H1 (cell line): ENCODE results near the gene IQCF5. TPM values are rescaled to one million over a fixed set of nuclear protein-coding genes. Genes with fewer than 3 reads are reported as not detected.

Experiments
- polyA plus RNA-seq, 7 experiments: library from polyadenylated mRNA; depleted of rRNA in 3 of 7; stranded (reverse) in 5 of 7; unstranded in 2 of 7; fragments of >200 nt in 5 of 7; fragments of 200-250 nt in 2 of 7; gene quantifications; 1 replicate in 5 of 7; 2 replicates in 1 of 7; 4 replicates in 1 of 7; pipeline versions ENCODE4 v1.2.1 to v1.2.3, GENCODE V29; 2011 to 2013; ENCODE audit warnings: missing spikeins in 2 of 7, mixed read lengths in 2 of 7
- small RNA-seq: library from polyadenylated mRNA; stranded (forward); fragments of <200 nt; extraction: miRNeasy Mini kit (QIAGEN cat#:217004); gene quantifications from one replicate; pipeline ENCODE3, GENCODE V24; 2013; ENCODE audit not compliant: insufficient read depth
- total RNA-seq: library from RNA; stranded (reverse); fragmentation: NEBNext Ultra II Directional; extraction: Animal tissue kit (Norgen Biotek cat#: 25700); gene quantifications from 2 replicates; pipeline ENCODE4 v1.2.1, GENCODE V29; 2021

IQCF5 gene
- total and polyA plus RNA-seq, 2 of the 8 experiments (the other 6 are each of a cell fraction or from before 2014, with no cell fraction given): not detected

Small RNA genes lying within 50 kb of the gene (small RNA-seq; reads per million reads assigned to genes)
- gene RN7SL504P: not detected

Other genes starting within 250 kb of the IQCF5 start
- gene TEX264, start 204.3 kb downstream of the IQCF5 start, total RNA-seq: 11.2 and 11.9 TPM in 2 replicates
- gene TEX264, start 204.3 kb downstream of the IQCF5 start, polyA plus RNA-seq (2011; rRNA removed): 35.6 and 42.0 TPM in 2 replicates
- 3.9 and 4.3 TPM in 2 replicates for gene GRM2, start 168.5 kb downstream of the IQCF5 start, total RNA-seq
- gene GRM2, start 168.5 kb downstream of the IQCF5 start, polyA plus RNA-seq (2011; rRNA removed): 10.5 and 11.7 TPM in 2 replicates
- not detected in 2 replicates for gene IQCF6, start 96.4 kb downstream of the IQCF5 start, total RNA-seq
- not detected in 2 replicates for gene IQCF6, start 96.4 kb downstream of the IQCF5 start, polyA plus RNA-seq (2011; rRNA removed)
- gene IQCF2, start 14.0 kb downstream of the IQCF5 start, total RNA-seq: not detected in 2 replicates
- not detected in 2 replicates for gene IQCF2, start 14.0 kb downstream of the IQCF5 start, polyA plus RNA-seq (2011; rRNA removed)
- gene IQCF1, start 27.8 kb upstream of the IQCF5 start, total RNA-seq: not detected in 2 replicates
- not detected in 2 replicates for gene IQCF1, start 27.8 kb upstream of the IQCF5 start, polyA plus RNA-seq (2011; rRNA removed)
- 55.6 TPM in 2 replicates for gene RRP9, start 66.3 kb upstream of the IQCF5 start, total RNA-seq
- gene RRP9, start 66.3 kb upstream of the IQCF5 start, polyA plus RNA-seq (2011; rRNA removed): 68.9 and 81.8 TPM in 2 replicates
- 1.1 and 1.3 TPM in 2 replicates for gene PARP3, start 66.8 kb upstream of the IQCF5 start, total RNA-seq
- 1.6 and 2.1 TPM in 2 replicates for gene PARP3, start 66.8 kb upstream of the IQCF5 start, polyA plus RNA-seq (2011; rRNA removed)
- 0.19 and 0.22 TPM in 2 replicates for gene GPR62, start 79.8 kb upstream of the IQCF5 start, total RNA-seq
- gene GPR62, start 79.8 kb upstream of the IQCF5 start, polyA plus RNA-seq (2011; rRNA removed): 0.29 and 0.36 TPM in 2 replicates
- gene PCBP4, start 91.9 kb upstream of the IQCF5 start, total RNA-seq: 16.4 and 19.6 TPM in 2 replicates
- gene PCBP4, start 91.9 kb upstream of the IQCF5 start, polyA plus RNA-seq (2011; rRNA removed): 34.1 and 51.2 TPM in 2 replicates
- 5.8 and 6.1 TPM in 2 replicates for gene ABHD14B, start 98.4 kb upstream of the IQCF5 start, total RNA-seq
- gene ABHD14B, start 98.4 kb upstream of the IQCF5 start, polyA plus RNA-seq (2011; rRNA removed): 18.0 and 20.0 TPM in 2 replicates
- 1.8 and 4.6 TPM in 2 replicates for gene ABHD14A, start 99.5 kb upstream of the IQCF5 start, total RNA-seq
- gene ABHD14A, start 99.5 kb upstream of the IQCF5 start, polyA plus RNA-seq (2011; rRNA removed): 9.8 and 12.4 TPM in 2 replicates
- gene ACY1, start 107.9 kb upstream of the IQCF5 start, total RNA-seq: 45.5 and 48.3 TPM in 2 replicates
- gene ACY1, start 107.9 kb upstream of the IQCF5 start, polyA plus RNA-seq (2011; rRNA removed): 113 and 189 TPM in 2 replicates
- gene RPL29, start 120.3 kb upstream of the IQCF5 start, total RNA-seq: 1,467 and 1,476 TPM in 2 replicates
- 2,660 and 3,062 TPM in 2 replicates for gene RPL29, start 120.3 kb upstream of the IQCF5 start, polyA plus RNA-seq (2011; rRNA removed)
- gene DUSP7, start 181.0 kb upstream of the IQCF5 start, total RNA-seq: 19.4 and 20.5 TPM in 2 replicates
- 24.9 and 32.1 TPM in 2 replicates for gene DUSP7, start 181.0 kb upstream of the IQCF5 start, polyA plus RNA-seq (2011; rRNA removed)